GM21529 (cell line): ENCODE results near the gene MXI1.
A peak's percentile ranks its signal among the peaks of the same experiment; 100 is the strongest.
"Not testable (repeated sequence)": the region's sequence is repeated elsewhere in the genome, so short reads cannot be mapped to it uniquely, and the experiment has no call there.

ENCODE experiments used
- ATAC-seq: cut with Tn5 transposase; IDR thresholded peaks from one replicate; pipeline ENCODE4 v1.9.1; 2021; ENCODE audit not compliant: unreplicated experiment

The MXI1 gene

DNA sequence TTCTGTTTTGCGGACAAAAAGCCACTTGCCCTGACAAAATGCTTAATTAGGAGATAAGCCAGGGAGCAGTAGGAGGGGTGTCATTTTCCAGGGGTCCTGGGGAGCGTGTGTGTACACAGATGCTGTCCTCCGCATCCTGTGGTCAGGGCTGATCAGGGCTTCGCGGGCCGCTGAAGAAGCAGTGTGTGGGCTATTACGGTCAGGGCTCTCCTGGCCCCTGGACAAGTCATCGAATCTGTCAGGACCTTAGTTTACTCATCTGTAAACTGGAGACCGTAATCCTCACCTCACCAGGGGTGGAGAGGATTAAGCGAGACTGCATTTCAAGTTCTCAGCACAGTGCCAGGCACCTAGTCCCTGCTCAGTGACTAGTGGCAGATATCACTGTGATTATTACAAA is 26.0 kb upstream of the MXI1 start:
- ATAC-seq, result no peak

DNA sequence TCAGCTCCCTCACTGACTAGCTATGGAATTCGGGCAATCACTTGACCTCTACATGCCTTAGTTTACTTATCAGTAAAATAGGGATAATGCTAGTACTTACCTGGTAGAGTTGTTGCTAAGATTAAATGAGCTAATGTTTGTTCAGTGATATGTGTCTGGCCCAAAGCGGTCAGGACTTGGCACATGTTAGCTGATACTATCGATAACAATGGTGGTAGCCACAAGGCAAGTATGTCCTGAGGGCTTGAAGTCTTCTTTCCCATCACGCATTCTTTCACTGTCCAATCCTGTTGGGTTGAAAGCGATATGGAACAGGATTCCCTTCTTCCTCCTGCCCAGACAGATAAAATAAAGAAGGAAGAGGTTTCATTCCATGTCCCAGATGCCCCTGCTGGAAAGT is 25.5 kb upstream of the MXI1 start:
- ATAC-seq, result no peak

DNA sequence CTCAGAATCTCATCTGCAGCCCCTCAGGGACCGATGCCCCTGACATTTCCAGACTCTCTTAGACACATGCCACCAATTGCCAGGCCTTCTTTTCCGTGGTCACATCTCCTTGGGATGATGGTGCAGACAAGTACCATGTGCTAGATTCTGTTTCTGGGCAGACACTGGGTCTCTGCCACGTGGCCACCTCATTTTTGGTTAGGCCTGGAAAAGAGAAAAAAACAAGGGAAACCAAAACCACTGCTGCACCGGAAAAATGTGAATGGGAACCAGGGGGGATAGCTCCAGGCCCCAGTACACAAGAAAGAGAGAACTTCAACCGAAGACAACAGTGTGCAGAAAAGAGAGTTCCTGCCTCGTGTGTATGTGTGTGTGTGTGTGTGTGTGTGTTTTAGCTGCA is 23.0 kb upstream of the MXI1 start:
- no peak for ATAC-seq

DNA sequence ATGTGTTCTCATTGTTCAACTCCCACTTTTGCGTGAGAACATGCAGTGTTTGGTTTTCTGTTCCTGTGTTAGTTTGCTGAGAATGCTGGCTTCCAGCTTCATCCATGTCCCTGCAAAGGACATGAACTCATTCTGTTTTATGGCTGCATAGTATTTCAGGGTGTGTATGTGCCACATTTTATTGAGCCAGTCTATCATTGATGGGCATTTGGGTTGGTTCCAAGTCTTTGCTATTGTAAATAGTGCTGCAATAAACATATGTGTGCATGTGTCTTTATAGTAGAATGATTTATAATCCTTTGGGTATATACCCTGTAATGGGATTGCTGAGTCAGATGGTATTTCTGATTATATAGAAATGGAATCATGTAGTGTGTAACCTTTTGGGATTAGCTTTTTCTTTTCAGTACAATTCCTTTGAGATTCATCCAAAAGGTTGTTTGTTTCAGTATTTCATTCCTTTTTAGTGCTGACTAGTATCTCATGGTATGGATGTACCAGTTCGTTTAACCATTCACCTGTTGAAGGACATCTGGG is 21.7 kb upstream of the MXI1 start:
- ATAC-seq, result not testable (repeated sequence)

DNA sequence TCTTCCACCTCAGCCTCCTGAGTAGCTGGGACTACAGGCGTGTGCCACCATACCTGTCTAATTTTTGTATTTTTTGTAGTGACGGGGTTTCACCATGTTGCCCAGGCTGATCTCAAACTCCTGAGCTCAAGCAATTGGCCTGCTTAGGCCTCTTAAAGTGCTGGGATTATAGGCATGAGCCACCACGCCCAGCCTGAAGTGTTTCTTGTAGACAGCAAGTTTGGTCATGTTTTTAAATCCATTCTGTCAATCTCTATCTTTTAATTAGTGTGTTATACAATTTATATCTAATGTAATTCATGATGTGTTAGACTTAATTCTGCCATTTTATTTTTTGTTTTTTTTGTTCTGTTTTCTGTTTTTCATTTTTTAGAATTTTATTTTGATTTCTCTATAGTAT is 17.2 kb upstream of the MXI1 start:
- ATAC-seq, result no peak

GRCh38 chr10:110192552-110192951 is 14.9 kb upstream of the MXI1 start:
- peak; percentile 76 for ATAC-seq

DNA sequence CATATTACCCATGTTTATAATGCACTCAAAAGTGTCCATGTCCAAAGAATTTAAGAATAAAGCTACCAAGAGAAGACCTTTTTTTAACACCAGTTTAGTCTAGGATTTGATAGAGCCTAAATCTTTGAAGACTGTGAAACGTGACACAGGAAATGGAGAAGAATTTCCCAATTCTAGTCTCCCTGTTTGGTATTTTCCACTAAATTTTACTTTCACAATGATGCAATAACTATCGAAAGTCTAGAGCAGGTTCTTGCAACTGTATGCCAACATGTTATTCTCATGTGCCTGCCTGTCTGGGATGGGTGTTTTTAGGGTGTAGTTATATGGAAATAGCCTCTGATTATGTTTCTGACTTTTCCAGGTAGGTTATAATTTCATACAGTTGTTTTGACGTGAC is 6.9 kb upstream of the MXI1 start:
- no peak for ATAC-seq

GRCh38 chr10:110201046-110201445 is 6.4 kb upstream of the MXI1 start:
- ATAC-seq, result not testable (repeated sequence)

DNA sequence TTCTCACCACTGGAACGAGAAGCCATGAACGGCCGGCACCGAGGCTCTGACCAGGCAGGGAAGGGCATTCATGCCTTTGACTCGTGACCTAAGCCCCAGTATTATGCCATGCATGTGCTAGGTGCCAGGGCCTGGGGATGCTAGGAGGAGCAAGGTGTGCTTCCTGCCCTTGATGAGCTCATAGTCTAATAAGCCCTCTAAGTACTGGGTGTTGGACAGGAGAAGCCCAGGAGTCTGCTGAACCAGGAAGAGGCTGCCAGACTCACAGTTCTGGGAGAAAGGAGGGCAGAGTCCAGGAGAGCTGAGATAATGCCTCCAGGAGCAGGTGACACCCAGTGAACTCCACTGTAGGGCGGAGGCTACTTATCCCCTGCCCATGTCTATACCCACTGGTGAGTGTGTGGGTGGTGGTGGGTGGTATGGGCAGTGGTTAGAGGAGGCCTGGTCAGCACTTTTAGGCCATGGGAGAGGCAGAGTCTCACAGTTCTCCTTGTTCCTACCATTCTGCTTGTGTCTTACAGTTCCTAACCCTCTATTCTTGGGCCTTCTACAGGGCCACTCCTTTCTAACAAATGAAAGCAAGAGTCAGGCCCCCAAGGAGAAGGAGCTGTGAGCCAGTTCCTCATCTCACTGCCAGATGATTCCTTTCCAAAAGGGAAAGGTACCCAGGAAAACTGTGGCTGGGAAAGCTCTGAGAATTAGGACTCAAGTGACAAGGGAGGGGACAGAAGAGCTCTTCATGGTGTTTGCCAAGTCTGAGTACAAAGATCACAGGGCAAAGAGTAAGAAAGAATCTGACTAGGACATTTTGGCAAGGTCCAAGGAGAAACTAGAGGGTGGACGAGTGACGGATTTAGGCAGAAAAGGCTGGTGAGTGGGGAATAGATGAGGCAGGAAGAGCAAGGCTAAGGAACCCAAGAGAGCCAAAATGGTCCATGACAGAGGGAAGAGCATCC is 3.6 kb upstream of the MXI1 start:
- ATAC-seq, result no peak

DNA sequence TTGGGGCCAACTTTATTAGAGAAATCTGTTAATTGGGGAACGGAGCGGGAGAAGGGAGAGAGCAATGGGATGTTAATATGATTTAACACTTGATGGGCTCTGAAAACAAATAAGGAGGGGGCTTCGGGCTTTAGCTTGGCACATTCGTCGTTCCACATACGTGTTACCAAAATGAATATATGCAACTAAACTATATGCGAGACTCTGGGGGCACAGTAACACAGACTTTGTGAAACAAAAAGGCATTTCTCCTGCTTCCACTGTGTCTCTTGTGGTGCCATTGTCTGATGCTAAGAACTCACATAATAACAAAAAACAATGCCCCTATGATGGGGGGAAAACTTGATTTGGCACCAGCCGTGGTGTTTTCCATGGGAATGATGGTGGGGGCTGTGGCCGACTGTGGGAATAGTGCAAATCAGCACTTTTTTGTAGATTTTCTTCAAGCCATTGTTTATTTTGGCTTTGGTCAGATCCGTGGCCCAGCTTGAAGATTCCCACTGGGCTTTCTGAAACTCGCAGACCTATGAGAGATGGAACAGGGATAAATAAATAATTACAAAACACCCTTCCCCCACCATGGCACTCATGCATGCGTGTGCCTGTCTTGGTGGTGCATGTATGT is 2.2 kb upstream of the MXI1 start:
- no peak for ATAC-seq

GRCh38 chr10:110207805-110208613 is 604 bp downstream of the MXI1 start:
- ATAC-seq, result no peak

DNA sequence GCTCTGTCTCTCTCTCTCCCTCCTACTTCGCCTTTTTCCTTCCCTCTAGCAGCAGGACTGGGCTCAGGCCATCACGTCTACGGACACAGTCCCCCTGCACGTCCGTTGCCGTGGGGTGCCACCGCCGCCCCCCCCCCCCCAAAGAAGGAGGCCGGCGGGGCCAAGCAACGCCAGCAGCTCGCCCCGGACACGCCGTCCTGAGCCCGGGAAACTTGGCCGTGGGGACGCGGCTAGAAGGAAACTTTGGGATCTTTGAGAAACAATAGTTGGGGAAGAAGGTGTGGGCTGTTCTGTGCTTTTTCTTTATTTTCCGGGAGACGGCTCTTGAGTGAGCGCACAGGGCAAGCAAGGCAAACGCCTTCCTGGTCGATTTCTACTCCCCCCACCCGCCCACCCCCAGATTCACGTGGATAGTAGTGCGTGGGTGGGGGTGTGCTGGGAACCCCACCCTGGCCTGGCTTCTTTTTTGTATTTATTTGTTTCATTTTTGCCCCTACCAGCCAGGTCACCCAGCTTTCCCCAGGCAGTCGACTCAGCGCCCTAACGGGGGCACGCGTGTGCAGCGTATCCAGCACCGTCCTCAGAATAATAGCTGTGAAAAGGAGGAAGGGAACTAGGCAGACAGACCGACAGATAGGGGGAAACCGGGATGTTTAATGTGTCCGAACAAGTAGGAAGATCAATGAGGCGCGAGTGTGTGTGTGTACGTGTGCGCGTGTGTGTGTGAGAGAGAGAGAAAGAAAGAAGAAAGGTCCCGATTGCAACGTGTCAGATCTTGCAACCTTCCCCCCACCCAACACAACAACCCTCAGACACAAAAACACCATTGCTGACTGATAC is 1.4 kb downstream of the MXI1 start:
- ATAC-seq, result no peak

DNA sequence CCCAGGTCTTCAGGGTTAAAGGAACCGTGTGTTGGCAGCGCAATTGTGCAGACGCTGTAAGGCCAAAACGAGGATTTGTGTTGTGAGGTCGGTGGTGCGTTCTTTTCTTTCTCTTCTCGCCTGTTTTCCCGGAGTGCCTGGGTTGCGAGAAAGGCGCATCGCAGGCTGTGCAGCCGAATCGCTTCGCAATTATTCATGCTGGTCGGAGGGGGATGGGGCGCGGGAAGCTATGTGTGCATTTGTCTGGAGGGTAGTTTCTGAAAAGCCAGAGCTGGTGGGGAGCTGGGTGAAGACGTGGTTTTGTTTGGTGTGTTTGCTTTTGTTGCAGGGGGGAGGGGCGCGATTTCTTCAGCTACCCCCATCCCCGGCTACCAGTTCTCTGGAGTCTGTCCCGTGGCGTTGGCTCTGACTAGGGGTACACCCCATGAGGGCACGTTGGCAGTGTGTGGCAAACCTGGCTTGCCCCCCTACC is 2.1 kb downstream of the MXI1 start:
- ATAC-seq, result no peak

- ATAC-seq, result no peak
Observed at GRCh38 chr10:110209926-110210673, 2.7 kb downstream of the MXI1 start.

GRCh38 chr10:110210674-110211464 is 3.5 kb downstream of the MXI1 start:
- ATAC-seq, result peak; percentile 66

DNA sequence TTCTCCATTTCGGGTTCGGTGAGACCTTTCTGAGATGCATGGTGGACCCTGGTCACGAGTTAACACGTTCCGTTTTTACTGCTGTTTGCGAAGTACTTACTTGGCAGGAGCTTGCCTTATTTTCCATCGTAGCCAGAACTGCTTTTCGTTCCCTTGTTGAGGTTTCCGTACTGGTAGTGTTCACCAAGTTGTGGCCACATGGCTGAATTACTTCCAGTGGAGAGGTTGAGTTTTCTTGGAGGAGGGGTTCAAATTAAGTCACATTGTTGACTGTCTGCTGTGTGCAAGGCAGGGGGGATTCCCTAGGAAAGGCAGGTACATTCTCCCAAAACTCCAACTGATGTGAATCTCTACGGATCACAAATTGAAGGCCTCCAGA is 4.0 kb downstream of the MXI1 start:
- no peak for ATAC-seq

GRCh38 chr10:110212119-110213006 is 5.0 kb downstream of the MXI1 start:
- no peak for ATAC-seq

DNA sequence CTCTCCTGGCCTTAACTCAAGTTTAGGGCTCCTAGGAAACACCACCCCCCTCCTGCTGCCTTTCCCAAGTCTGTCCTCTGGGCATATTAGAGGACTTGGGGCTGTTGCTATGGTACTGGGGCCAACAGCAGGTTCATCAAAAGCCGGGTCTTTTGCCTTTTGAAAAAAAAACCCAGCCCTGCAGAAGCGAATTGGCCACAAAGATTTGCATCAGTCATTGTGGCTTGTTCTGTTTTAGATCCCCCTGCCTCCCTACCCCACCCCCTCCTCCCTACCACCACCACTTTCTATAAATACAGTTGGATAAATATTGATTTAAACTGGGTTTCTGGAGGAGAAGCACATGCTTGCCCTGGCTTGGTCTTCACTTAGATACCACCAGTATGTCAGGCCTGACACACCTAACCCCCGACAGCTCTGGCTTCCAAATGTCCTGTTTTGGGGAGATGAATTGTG is 7.0 kb downstream of the MXI1 start:
- peak; percentile 13 for ATAC-seq
